ENCODE measurements around the gene GDF7. TPM values are rescaled to one million over a fixed set of nuclear protein-coding genes. Genes with fewer than 3 reads are reported as not detected.

GDF7 gene
- total RNA-seq, 1 experiment from 2014 or later: 0.02 TPM

- no peaks in the 10 kb centered on the region for H3K9me3 ChIP-seq (replicated peaks)
- DNase-seq: no peak
- peak overlapping the region; percentile 95 for H3K27ac ChIP-seq
- H3K4me3 ChIP-seq: no peak overlapping the region
- H3K36me3 ChIP-seq: no peaks in the 10 kb centered on the region
- H3K4me1 ChIP-seq: peaks cover 65% of the 10 kb centered on the region
- no peaks in the 10 kb centered on the region for H3K27me3 ChIP-seq
Observed at GRCh38 chr2:20624884-20625485, 42.0 kb upstream of the GDF7 start.

GRCh38 chr2:20625491-20626391, 41.2 kb upstream of the GDF7 start:
- DNase-seq: no peak
- Histone ChIP-seq H3K9me3 (replicated peaks) (no peaks in the 10 kb centered on the region), H3K4me3 (no peak overlapping the region), H3K27me3 (no peaks in the 10 kb centered on the region), H3K27ac (peak overlapping the region; percentile 95; the same call in 1 of the 2 replicates), H3K4me1 (peaks cover 62% of the 10 kb centered on the region), H3K36me3 (no peaks in the 10 kb centered on the region)

- Histone ChIP-seq H3K9me3 (replicated peaks) (no peaks in the 10 kb centered on the region), H3K27me3 (no peaks in the 10 kb centered on the region), H3K36me3 (no peaks in the 10 kb centered on the region), H3K4me1 (peaks cover 56% of the 10 kb centered on the region), H3K4me3 (no peak overlapping the region), H3K27ac (no peak overlapping the region)
- no peak for DNase-seq
Observed at GRCh38 chr2:20626392-20626697, 40.6 kb upstream of the GDF7 start.

- Histone ChIP-seq H3K27ac (no peak overlapping the region), H3K27me3 (no peaks in the 10 kb centered on the region), H3K4me1 (peaks cover 50% of the 10 kb centered on the region), H3K4me3 (no peak overlapping the region), H3K9me3 (replicated peaks) (no peaks in the 10 kb centered on the region), H3K36me3 (no peaks in the 10 kb centered on the region)
- DNase-seq: no peak
Observed at GRCh38 chr2:20626698-20627513, 40.0 kb upstream of the GDF7 start.

GRCh38 chr2:20627712-20628380, 39.1 kb upstream of the GDF7 start:
- Histone ChIP-seq H3K27ac (no peak overlapping the region), H3K4me1 (peaks cover 41% of the 10 kb centered on the region), H3K9me3 (replicated peaks) (no peaks in the 10 kb centered on the region), H3K27me3 (no peaks in the 10 kb centered on the region), H3K36me3 (no peaks in the 10 kb centered on the region), H3K4me3 (no peak overlapping the region)
- DNase-seq: no peak

GRCh38 chr2:20629181-20629580, 37.8 kb upstream of the GDF7 start:
- H3K4me3 ChIP-seq: no peak overlapping the region
- H3K4me1 ChIP-seq: peaks cover 38% of the 10 kb centered on the region
- H3K27me3 ChIP-seq: no peaks in the 10 kb centered on the region
- H3K36me3 ChIP-seq: no peaks in the 10 kb centered on the region
- no peaks in the 10 kb centered on the region for H3K9me3 ChIP-seq (replicated peaks)
- DNase-seq: no peak
- no peak overlapping the region for H3K27ac ChIP-seq

GRCh38 chr2:20629581-20630171, 37.3 kb upstream of the GDF7 start:
- DNase-seq: peak in 1 of 2 experiments; percentile 42
- Histone ChIP-seq H3K9me3 (replicated peaks) (no peaks in the 10 kb centered on the region), H3K4me1 (peaks cover 38% of the 10 kb centered on the region), H3K27ac (no peak overlapping the region), H3K36me3 (no peaks in the 10 kb centered on the region), H3K27me3 (no peaks in the 10 kb centered on the region), H3K4me3 (no peak overlapping the region)

GRCh38 chr2:20630967-20631366, 36.0 kb upstream of the GDF7 start:
- H3K4me3 ChIP-seq: no peak overlapping the region
- H3K27ac ChIP-seq: no peak overlapping the region
- DNase-seq: no peak
- H3K4me1 ChIP-seq: peaks cover 36% of the 10 kb centered on the region
- H3K27me3 ChIP-seq: no peaks in the 10 kb centered on the region
- H3K36me3 ChIP-seq: no peaks in the 10 kb centered on the region
- no peaks in the 10 kb centered on the region for H3K9me3 ChIP-seq (replicated peaks)

GRCh38 chr2:20631617-20632307, 35.2 kb upstream of the GDF7 start:
- no peaks in the 10 kb centered on the region for H3K27me3 ChIP-seq
- H3K36me3 ChIP-seq: no peaks in the 10 kb centered on the region
- H3K4me3 ChIP-seq: no peak overlapping the region
- no peak overlapping the region for H3K27ac ChIP-seq
- DNase-seq: no peak
- no peaks in the 10 kb centered on the region for H3K9me3 ChIP-seq (replicated peaks)
- peaks cover 36% of the 10 kb centered on the region for H3K4me1 ChIP-seq

- Histone ChIP-seq H3K4me1 (peaks cover 36% of the 10 kb centered on the region), H3K27me3 (no peaks in the 10 kb centered on the region), H3K36me3 (no peaks in the 10 kb centered on the region), H3K27ac (no peak overlapping the region), H3K9me3 (replicated peaks) (no peaks in the 10 kb centered on the region), H3K4me3 (no peak overlapping the region)
- no peak for DNase-seq
Observed at GRCh38 chr2:20632446-20632990, 34.4 kb upstream of the GDF7 start.

GRCh38 chr2:20633001-20633400, 33.9 kb upstream of the GDF7 start:
- DNase-seq: no peak
- H3K27ac ChIP-seq: no peak overlapping the region
- peaks cover 36% of the 10 kb centered on the region for H3K4me1 ChIP-seq
- no peaks in the 10 kb centered on the region for H3K27me3 ChIP-seq
- no peaks in the 10 kb centered on the region for H3K36me3 ChIP-seq
- no peaks in the 10 kb centered on the region for H3K9me3 ChIP-seq (replicated peaks)
- H3K4me3 ChIP-seq: no peak overlapping the region

- H3K4me1 ChIP-seq: peaks cover 36% of the 10 kb centered on the region
- peak; percentile 83 to 85 for DNase-seq
- H3K4me3 ChIP-seq: no peak overlapping the region
- peak overlapping the region; percentile 59 for H3K27ac ChIP-seq
- H3K27me3 ChIP-seq: no peaks in the 10 kb centered on the region
- H3K36me3 ChIP-seq: no peaks in the 10 kb centered on the region
- H3K9me3 ChIP-seq (replicated peaks): no peaks in the 10 kb centered on the region
Observed at GRCh38 chr2:20633794-20634506, 33.0 kb upstream of the GDF7 start.

GRCh38 chr2:20634507-20635112, 32.3 kb upstream of the GDF7 start:
- Histone ChIP-seq H3K4me1 (peaks cover 31% of the 10 kb centered on the region), H3K9me3 (replicated peaks) (no peaks in the 10 kb centered on the region), H3K27ac (peak overlapping the region; percentile 59), H3K4me3 (no peak overlapping the region), H3K27me3 (no peaks in the 10 kb centered on the region), H3K36me3 (no peaks in the 10 kb centered on the region)
- DNase-seq: peak; percentile 58 to 73
